Thyroid gland (tissue), 4 donors: Measurements from ENCODE around the gene CCDC68. TPM values are rescaled to one million over a fixed set of nuclear protein-coding genes. Genes with fewer than 3 reads are reported as not detected.

Source experiments
- DNase-seq, 2 donors: peaks; one replicate each; pipeline ENCODE4 v3.0.0-alpha.2; 2019
- H3K27ac ChIP-seq, 3 donors: fragments of 200-600 bp; sonication (generic); 1 replicate in 2 of 3; 2 replicates in 1 of 3; pipeline ENCODE4 v1.5.1; 2016 to 2019; ENCODE audit warnings: mild to moderate bottlenecking in 1 of 3, moderate library complexity in 1 of 3
- H3K27me3 ChIP-seq: fragments of 200-600 bp; sonication (generic); one replicate; pipeline ENCODE4 v1.5.1; 2019
- H3K36me3 ChIP-seq, 2 donors: fragments of 200-600 bp; sonication (generic); one replicate each; pipeline ENCODE4 v1.5.1; 2016 to 2019
- H3K4me1 ChIP-seq, 2 donors: fragments of 200-600 bp; sonication (generic); one replicate each; pipeline ENCODE4 v1.5.1; 2017 to 2019
- H3K4me3 ChIP-seq, 3 donors: fragments of 200-600 bp; sonication (generic); replicated peaks in 1 of 3; 1 replicate in 2 of 3; 2 replicates in 1 of 3; pipeline ENCODE4 v1.5.1; 2016; ENCODE audit warnings: mild to moderate bottlenecking in 1 of 3
- H3K9me3 ChIP-seq: fragments of 200-600 bp; sonication (generic); one replicate; pipeline ENCODE4 v1.5.1; 2017
- POLR2A ChIP-seq, 2 donors: fragments of 450-650 bp; IDR thresholded peaks; one replicate each; pipeline ENCODE4 v1.6.1; 2017; ENCODE audit warnings: antibody characterized with exemption in 2 of 2, mild to moderate bottlenecking in 2 of 2, moderate library complexity in 1 of 2
- WGBS, 2 donors: methylation state at CpG; one replicate each; pipeline ENCODE4 v1.1.5; 2017; 5-methylcytosine and 5-hydroxymethylcytosine counted together
- intact Hi-C: fragments of 100-400 bp; cut with DNase I; formaldehyde crosslinking; loops from one replicate; pipeline ENCODE4 v1.15.1; 2023
- total RNA-seq, 4 donors: library from RNA; depleted of rRNA; stranded (reverse); fragments of >200 nt; gene quantifications; one replicate each; pipeline ENCODE4 v1.2.3, GENCODE V29; 2016
- TF ChIP-seq, protein P1 (sequence below), 6 experiments: fragments of 200-600 bp in 3 of 6; fragments of 450-650 bp in 3 of 6; sonication (generic) in 3 of 6; IDR thresholded peaks; one replicate each; pipeline ENCODE4 v1.5.1; 2016 to 2019; ENCODE audit warnings: antibody characterized with exemption in 6 of 6, mild to moderate bottlenecking in 2 of 6, inconsistent platforms in 1 of 6, moderate library complexity in 1 of 6

Gene CCDC68
- total RNA-seq, 4 donors from 2014 or later: 1.4 to 16.2 (median 3.4) TPM

DNA sequence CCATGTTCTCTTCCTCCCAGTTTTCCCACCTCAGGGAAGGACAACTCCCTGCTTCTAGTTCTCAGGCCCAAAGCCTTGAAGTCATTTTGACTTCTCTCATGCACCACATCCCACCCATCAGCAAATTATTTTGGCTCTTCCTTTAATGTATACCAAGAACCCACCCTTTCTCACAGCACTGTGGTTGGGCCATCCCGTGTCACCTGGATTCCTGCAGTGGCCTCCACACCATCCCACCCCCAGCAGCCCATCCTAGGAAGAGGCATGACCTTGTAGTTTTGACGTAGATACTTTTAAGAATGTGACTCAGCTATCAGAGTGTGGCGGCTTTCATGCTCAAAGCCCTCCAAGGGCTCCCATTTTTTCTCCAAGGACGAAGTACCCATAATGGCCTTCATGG lies 25.6 kb upstream of the CCDC68 start:
- H3K4me3 ChIP-seq: no peak overlapping the region
- no peak for DNase-seq
- H3K4me1 ChIP-seq: no peaks in the 10 kb centered on the region
- WGBS, 2 donors: 84 to 91% methylated on average over 4 of the region's 4 CpGs
- no peaks in the 10 kb centered on the region for H3K9me3 ChIP-seq
- H3K27me3 ChIP-seq: no peaks in the 10 kb centered on the region
- H3K27ac ChIP-seq: no peak overlapping the region
- H3K36me3 ChIP-seq: no peaks in the 10 kb centered on the region
- TF ChIP-seq POLR2A (IDR thresholded peaks at IDR 0.05): no peak
- TF ChIP-seq, protein P1, sequence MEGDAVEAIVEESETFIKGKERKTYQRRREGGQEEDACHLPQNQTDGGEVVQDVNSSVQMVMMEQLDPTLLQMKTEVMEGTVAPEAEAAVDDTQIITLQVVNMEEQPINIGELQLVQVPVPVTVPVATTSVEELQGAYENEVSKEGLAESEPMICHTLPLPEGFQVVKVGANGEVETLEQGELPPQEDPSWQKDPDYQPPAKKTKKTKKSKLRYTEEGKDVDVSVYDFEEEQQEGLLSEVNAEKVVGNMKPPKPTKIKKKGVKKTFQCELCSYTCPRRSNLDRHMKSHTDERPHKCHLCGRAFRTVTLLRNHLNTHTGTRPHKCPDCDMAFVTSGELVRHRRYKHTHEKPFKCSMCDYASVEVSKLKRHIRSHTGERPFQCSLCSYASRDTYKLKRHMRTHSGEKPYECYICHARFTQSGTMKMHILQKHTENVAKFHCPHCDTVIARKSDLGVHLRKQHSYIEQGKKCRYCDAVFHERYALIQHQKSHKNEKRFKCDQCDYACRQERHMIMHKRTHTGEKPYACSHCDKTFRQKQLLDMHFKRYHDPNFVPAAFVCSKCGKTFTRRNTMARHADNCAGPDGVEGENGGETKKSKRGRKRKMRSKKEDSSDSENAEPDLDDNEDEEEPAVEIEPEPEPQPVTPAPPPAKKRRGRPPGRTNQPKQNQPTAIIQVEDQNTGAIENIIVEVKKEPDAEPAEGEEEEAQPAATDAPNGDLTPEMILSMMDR (IDR thresholded peaks at IDR 0.05): no peak
- intact Hi-C loops: loop anchor here (10.0 kb wide), 1 partner anchor 300 kb away; no protein-coding TSS in a partner anchor

DNA sequence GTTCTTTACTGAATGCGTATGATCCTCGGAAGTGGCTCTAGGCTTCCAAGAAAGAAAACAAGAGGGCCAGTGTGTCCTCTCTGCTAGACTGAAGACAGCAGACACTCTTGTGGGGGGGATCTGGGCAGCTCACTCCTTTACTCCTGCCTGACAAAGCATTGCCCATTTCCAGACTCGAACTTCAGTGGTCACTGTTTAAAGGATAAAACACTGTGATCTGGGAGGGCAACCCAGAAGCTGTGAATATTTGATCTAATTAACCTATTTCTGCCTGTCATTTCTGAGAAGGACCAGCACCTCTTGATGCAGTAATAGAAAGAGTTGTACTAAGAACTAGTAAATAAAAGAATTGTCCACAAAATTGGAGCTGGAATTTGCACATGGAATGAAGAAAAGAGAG lies 24.5 kb upstream of the CCDC68 start:
- Histone ChIP-seq H3K4me1 (no peaks in the 10 kb centered on the region), H3K27me3 (no peaks in the 10 kb centered on the region), H3K27ac (no peak overlapping the region), H3K9me3 (no peaks in the 10 kb centered on the region), H3K36me3 (no peaks in the 10 kb centered on the region), H3K4me3 (no peak overlapping the region)
- intact Hi-C loops: loop anchor here (10.0 kb wide), 1 partner anchor 299 kb away; no protein-coding TSS in a partner anchor
- DNase-seq: no peak
- 86% methylated on average over 3 of the region's 3 CpGs for WGBS, 2 donors
- TF ChIP-seq POLR2A (IDR thresholded peaks at IDR 0.05): no peak
- TF ChIP-seq, protein P1 (IDR thresholded peaks at IDR 0.05): no peak

DNA sequence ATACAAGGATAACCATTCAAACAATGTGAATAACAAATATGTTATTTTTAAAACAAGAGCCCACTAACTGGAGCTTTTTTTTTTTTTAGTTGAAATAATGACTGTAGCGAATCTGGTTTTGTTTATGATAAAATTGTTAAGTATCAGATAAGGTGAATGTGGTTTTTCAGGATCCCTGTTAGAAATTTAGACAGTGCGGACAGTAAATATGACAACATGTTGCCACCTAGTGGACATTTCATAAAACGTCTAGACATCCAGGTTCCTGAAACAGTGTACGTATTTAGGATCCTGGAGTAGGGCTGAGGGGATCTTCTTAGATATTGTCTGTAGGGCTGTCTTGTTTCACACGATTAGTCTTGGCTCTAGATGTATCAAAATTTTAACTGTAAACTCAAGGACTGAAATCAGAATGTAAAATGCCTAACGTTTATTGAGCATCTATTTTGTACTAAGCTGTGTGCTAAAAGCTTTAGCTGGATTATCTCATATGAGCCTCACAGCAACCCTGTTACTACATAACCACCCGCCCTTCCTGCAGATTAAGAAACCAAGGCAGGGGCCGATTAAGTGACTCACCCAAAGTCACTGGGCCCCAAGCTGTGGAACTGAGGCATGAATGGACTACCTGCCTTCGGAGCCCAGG lies 23.9 kb upstream of the CCDC68 start:
- intact Hi-C loops: loop anchor here (10.0 kb wide), 1 partner anchor 298 kb away; no protein-coding TSS in a partner anchor
- Histone ChIP-seq H3K36me3 (no peaks in the 10 kb centered on the region), H3K27me3 (no peaks in the 10 kb centered on the region), H3K4me1 (no peaks in the 10 kb centered on the region), H3K27ac (no peak overlapping the region), H3K4me3 (no peak overlapping the region), H3K9me3 (no peaks in the 10 kb centered on the region)
- TF ChIP-seq, protein P1 (IDR thresholded peaks at IDR 0.05): peak in 5 of 6 experiments; percentile 33 to 64 (median 57)
- TF ChIP-seq POLR2A (IDR thresholded peaks at IDR 0.05): no peak
- DNase-seq: no peak
- 27 to 31% methylated on average over 9 of the region's 9 CpGs for WGBS, 2 donors

DNA sequence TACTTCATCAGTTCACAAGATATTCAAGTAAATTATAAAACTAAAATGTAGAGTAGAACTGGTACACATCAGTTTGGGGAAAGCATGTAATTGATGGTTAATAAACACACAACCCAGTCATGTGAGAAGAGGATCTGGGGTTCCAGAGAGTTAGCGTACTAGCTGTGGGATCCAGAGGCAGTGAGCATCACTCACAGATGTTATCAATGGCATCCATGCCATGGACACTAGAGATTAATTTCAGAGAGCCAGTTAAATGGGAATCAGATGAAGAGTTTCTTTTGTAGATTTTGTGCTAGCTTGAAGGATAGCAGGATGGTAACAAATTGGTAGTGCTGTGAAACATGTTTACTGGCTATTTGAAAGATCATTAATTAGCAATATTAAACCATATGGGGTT lies 21.8 kb upstream of the CCDC68 start:
- DNase-seq: no peak
- H3K27me3 ChIP-seq: no peaks in the 10 kb centered on the region
- intact Hi-C loops: loop anchor here (10.0 kb wide), 1 partner anchor 296 kb away; no protein-coding TSS in a partner anchor
- H3K9me3 ChIP-seq: no peaks in the 10 kb centered on the region
- TF ChIP-seq POLR2A (IDR thresholded peaks at IDR 0.05): no peak
- TF ChIP-seq, protein P1 (IDR thresholded peaks at IDR 0.05): no peak
- H3K4me3 ChIP-seq: no peak overlapping the region
- no peaks in the 10 kb centered on the region for H3K36me3 ChIP-seq
- WGBS, 2 donors: 93 to 95% methylated on average over 1 of the region's 1 CpG
- no peaks in the 10 kb centered on the region for H3K4me1 ChIP-seq
- H3K27ac ChIP-seq: no peak overlapping the region

DNA sequence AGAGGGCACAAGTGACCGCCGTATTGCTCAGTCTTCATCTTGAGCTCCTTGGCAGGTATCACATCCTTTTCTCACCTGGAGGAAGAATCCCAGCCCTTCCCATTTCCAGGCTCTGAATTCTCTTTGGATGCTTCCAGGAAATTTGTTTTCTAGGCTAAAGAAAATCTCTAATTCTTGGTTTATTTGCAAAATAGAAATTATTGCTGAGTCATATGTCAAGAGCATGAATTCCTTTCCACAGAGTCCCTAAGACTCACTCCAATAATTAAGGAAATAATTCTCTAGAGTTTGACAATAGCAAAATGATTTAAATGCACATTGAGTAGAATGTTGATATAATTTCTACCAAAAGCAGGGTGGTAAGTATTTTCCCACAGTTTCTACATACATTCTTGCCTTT lies 16.3 kb upstream of the CCDC68 start:
- H3K27me3 ChIP-seq: no peaks in the 10 kb centered on the region
- no peak for DNase-seq
- H3K9me3 ChIP-seq: no peaks in the 10 kb centered on the region
- H3K4me3 ChIP-seq: no peak overlapping the region
- no peaks in the 10 kb centered on the region for H3K4me1 ChIP-seq
- WGBS, 2 donors: 93 to 96% methylated on average over 2 of the region's 2 CpGs
- no peak overlapping the region for H3K27ac ChIP-seq
- no peaks in the 10 kb centered on the region for H3K36me3 ChIP-seq
- intact Hi-C loops: no loop called here
- no peak for TF ChIP-seq POLR2A (IDR thresholded peaks at IDR 0.05)
